Pancreas (tissue), 10 donors: ENCODE results near the gene ACER1. TPM values are rescaled to one million over a fixed set of nuclear protein-coding genes. Genes with fewer than 3 reads are reported as not detected.
"Not testable (repeated sequence)": the region's sequence is repeated elsewhere in the genome, so short reads cannot be mapped to it uniquely, and the experiment has no call there.

ENCODE experiments used
- ATAC-seq, 4 donors: fragments of 200-7000 bp; cut with Tn5 transposase; one replicate each; pipeline versions ENCODE4 v1.8.0 to v1.9.1; 2020; ENCODE audit warnings: mild to moderate bottlenecking in 4 of 4, moderate library complexity in 4 of 4
- DNase-seq, 6 donors: peaks; one replicate each; pipeline ENCODE4 v3.0.0-alpha.2; 2020
- FAIRE-seq: peaks from 2 replicates; lab custom pipeline; 2012; peaks lifted over from hg19 to GRCh38; lab: Jason Lieb, UNC
- H3K27ac ChIP-seq, 4 donors: fragments of 200-600 bp; sonication (generic); 1 replicate in 3 of 4; 2 replicates in 1 of 4; pipeline versions ENCODE4 v1.5.0 to v1.8.0; 2020
- H3K27me3 ChIP-seq, 4 donors: fragments of 200-600 bp; one replicate each; pipeline ENCODE4 v1.8.0; 2021
- H3K36me3 ChIP-seq, 3 donors: fragments of 200-600 bp; sonication (generic) in 1 of 3; one replicate each; pipeline versions ENCODE4 v1.5.0 to v1.8.0; 2020 to 2021
- H3K4me1 ChIP-seq, 3 donors: fragments of 200-600 bp; one replicate each; pipeline ENCODE4 v1.8.0; 2021
- H3K4me3 ChIP-seq, 4 donors: fragments of 200-600 bp; sonication (generic) in 2 of 4; one replicate each; pipeline versions ENCODE4 v1.5.0 to v1.8.0; 2020 to 2021
- H3K9me3 ChIP-seq, 4 donors: fragments of 200-600 bp; one replicate each; pipeline ENCODE4 v1.8.0; 2021
- WGBS, 2 donors: extraction: QIAGEN DNeasy Blood & Tissue Kit; methylation state at CpG; one replicate each; pipeline ENCODE4 v1.1.7; 2013; 5-methylcytosine and 5-hydroxymethylcytosine counted together
- intact Hi-C, 3 donors: fragments of 100-400 bp; cut with DNase I; formaldehyde crosslinking; loops; one replicate each; pipeline versions ENCODE4 v1.11.1 to v1.14.2; 2022
- polyA plus RNA-seq, 2 donors: library from polyadenylated mRNA; stranded (reverse); fragments of 200-250 nt; gene quantifications; one replicate each; pipeline ENCODE4 v1.2.3, GENCODE V29; 2013
- total RNA-seq, 6 donors: library from RNA; stranded (reverse); fragmentation: NEBNext Ultra II Directional in 4 of 6; extraction: Animal tissue kit (Norgen Biotek cat#: 25700) in 4 of 6; gene quantifications; one replicate each; pipeline versions ENCODE4 v1.2.1 to v1.2.4, GENCODE V29; 2021 to 2023
- TF ChIP-seq, protein P1 (sequence below), 4 donors: fragments of 200-600 bp; sonication (generic) in 3 of 4; IDR thresholded peaks; one replicate each; pipeline versions ENCODE4 v1.5.0 to v1.8.0; 2021; ENCODE audit warnings: antibody characterized with exemption in 4 of 4
- donor health status: healthy with polysubstance abuse.
- donor health status: DM: no; HTN: no; CAD: no; lungs with moderate emphysema.
- donor health status: DM: no; HTN: no; CAD: no.
- donor health status: control.
- donor health status: control.
- donor health status: Bipolar disorder and iron deficiency.
- donor health status: DM: yes; HTN: yes; CAD: no.
- donor health status: DM: no; HTN: no; CAD: no.
- donor health status: DM: no; HTN: no; CAD: no.
- donor health status: DM: yes; HTN: yes; CAD: no.

Gene ACER1
- total and polyA plus RNA-seq, 8 donors: not detected

DNA sequence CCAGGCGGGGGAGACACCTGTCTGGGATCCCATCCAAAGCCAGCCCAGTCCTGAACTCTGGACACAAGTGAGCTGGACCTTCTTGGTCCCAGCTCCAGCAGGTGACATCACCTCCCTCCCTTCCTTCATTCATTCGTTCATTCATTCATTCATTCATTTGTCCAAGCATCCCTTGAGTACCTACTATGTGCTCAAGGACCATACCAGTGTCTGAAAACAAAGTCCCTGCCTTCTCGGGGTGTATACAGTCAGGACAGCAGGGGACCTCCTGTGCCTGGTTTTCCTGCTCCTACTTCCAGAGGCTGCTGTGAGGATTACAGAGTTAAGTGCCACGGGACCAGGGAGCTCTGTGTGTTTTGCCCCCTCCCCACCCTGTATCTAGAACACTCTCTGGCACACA, 14.0 kb downstream of the ACER1 start:
- intact Hi-C loops: no loop called here
- TF ChIP-seq, protein P1, sequence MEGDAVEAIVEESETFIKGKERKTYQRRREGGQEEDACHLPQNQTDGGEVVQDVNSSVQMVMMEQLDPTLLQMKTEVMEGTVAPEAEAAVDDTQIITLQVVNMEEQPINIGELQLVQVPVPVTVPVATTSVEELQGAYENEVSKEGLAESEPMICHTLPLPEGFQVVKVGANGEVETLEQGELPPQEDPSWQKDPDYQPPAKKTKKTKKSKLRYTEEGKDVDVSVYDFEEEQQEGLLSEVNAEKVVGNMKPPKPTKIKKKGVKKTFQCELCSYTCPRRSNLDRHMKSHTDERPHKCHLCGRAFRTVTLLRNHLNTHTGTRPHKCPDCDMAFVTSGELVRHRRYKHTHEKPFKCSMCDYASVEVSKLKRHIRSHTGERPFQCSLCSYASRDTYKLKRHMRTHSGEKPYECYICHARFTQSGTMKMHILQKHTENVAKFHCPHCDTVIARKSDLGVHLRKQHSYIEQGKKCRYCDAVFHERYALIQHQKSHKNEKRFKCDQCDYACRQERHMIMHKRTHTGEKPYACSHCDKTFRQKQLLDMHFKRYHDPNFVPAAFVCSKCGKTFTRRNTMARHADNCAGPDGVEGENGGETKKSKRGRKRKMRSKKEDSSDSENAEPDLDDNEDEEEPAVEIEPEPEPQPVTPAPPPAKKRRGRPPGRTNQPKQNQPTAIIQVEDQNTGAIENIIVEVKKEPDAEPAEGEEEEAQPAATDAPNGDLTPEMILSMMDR (IDR thresholded peaks at IDR 0.05): no peak
- Histone ChIP-seq H3K36me3 (no peaks in the 10 kb centered on the region), H3K4me1 (no peaks in the 10 kb centered on the region), H3K27me3 (no peaks in the 10 kb centered on the region), H3K9me3 (no peaks in the 10 kb centered on the region), H3K4me3 (no peak overlapping the region), H3K27ac (no peak overlapping the region)
- FAIRE-seq (no peak), DNase-seq (no peak), ATAC-seq (no peak)
- WGBS, 2 donors: 25 to 30% methylated on average over 4 of the region's 4 CpGs

DNA sequence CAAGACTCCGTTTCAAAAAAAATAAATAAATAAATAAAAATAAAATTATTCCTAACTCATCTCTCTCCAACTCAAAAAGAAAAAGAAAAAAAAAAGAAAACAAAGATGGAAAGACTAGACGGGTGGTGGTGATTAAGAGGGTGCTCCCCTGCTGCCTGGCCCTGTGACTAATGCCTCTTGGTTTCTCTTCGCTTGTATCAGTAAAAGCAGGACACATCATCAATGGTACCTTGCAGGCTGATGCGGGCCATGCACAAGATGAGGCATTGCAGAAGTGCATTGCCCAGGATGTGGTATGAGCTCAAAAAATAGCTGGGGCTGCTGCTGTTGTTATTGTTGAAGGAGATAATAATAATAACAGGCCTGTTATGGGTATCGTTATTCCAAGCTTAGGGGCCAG, 14.6 kb downstream of the ACER1 start:
- ATAC-seq: no peak
- Histone ChIP-seq H3K4me1 (no peaks in the 10 kb centered on the region), H3K27ac (no peak overlapping the region), H3K9me3 (no peaks in the 10 kb centered on the region), H3K36me3 (no peaks in the 10 kb centered on the region), H3K4me3 (no peak overlapping the region), H3K27me3 (no peaks in the 10 kb centered on the region)
- no peak for FAIRE-seq
- TF ChIP-seq, protein P1 (IDR thresholded peaks at IDR 0.05): no peak
- WGBS, 2 donors: 59 to 64% methylated on average over 5 of the region's 5 CpGs
- intact Hi-C loops: no loop called here
- DNase-seq: no peak

DNA sequence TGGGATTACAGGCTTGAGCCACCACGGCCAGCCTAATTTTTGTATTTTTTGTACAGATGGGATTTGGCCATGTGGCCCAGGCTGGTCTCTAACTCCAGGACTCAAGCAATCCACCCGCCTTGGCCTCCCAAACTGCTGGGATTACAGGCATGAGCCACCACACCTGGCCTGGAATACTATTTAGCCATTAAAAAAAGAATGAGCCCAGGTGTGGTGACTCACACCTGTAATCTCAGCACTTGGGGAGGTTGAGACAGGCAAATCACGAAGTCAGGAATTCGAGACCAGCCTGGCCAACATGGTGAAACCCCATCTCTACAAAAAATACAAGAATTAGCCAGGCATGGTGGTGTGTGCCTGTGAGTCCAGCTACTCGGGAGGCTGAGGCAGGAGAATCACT, 17.8 kb downstream of the ACER1 start:
- H3K4me1 ChIP-seq, ATAC-seq, H3K27me3 ChIP-seq, H3K9me3 ChIP-seq, FAIRE-seq, H3K4me3 ChIP-seq, DNase-seq, H3K36me3 ChIP-seq, H3K27ac ChIP-seq, intact Hi-C loops: not testable (repeated sequence)
- 68 to 81% methylated on average over 5 of the region's 5 CpGs for WGBS, 2 donors

DNA sequence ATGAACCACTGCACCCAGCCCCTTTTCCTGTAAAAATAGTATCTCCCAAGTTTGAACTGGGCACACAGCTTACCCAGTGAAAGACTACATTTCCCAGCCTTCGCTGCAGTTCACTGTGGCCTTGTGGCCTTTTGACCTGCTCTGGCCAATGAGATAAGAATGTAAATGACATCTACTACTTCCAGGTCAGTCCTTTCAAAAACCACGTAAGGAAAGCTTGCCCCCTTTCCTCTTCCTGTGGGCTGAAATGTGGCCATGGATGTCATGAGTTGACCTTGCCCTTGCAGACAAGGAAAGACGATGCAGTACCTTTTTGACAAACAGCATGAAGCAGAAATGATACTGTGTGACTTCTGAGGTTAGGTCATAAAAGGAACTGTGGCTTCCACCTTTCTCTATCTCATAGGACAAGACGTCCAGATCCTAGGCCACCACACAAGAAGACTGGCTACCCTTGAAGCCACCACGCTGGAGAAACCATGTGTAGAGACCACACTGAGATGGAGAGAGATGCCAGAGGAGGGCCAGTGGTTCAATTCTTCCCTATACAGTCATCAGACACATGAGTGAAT, 19.9 kb downstream of the ACER1 start:
- no peaks in the 10 kb centered on the region for H3K4me1 ChIP-seq
- H3K9me3 ChIP-seq: no peaks in the 10 kb centered on the region
- no peaks in the 10 kb centered on the region for H3K27me3 ChIP-seq
- H3K36me3 ChIP-seq: no peaks in the 10 kb centered on the region
- FAIRE-seq: no peak
- WGBS, 2 donors: 58 to 60% methylated on average over 5 of the region's 5 CpGs
- H3K27ac ChIP-seq: no peak overlapping the region
- TF ChIP-seq, protein P1 (IDR thresholded peaks at IDR 0.05): no peak
- intact Hi-C loops: no loop called here
- H3K4me3 ChIP-seq: no peak overlapping the region
- no peak for DNase-seq
- ATAC-seq: no peak

DNA sequence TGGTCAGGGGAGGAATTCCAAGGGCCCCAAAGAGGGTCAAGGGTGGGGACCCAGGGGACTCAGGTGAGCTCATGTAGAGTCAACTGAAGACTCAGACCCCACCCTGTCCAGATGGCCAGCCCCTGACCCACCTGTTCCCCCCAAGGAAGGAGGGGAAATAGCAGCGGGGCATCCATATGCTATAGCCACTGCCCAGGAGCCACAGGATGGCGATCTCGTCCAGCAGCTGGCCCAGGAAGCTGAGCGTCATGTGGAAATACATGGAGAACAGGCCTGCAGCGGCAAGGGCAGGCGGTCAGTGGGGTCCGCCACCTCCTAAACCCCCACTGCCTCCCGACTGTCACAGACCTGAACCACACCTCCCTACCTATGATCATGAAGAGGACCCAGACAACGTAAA, 21.4 kb downstream of the ACER1 start:
- Histone ChIP-seq H3K9me3 (no peaks in the 10 kb centered on the region), H3K27ac (no peak overlapping the region), H3K4me3 (no peak overlapping the region), H3K36me3 (no peaks in the 10 kb centered on the region), H3K27me3 (no peaks in the 10 kb centered on the region), H3K4me1 (no peaks in the 10 kb centered on the region)
- ATAC-seq: no peak
- no peak for FAIRE-seq
- TF ChIP-seq, protein P1 (IDR thresholded peaks at IDR 0.05): no peak
- no peak for DNase-seq
- intact Hi-C loops: no loop called here
- 50 to 66% methylated on average over 9 of the region's 9 CpGs for WGBS, 2 donors
